Inferior parietal cortex (tissue), 1 donor: ENCODE results near the gene CREB3L2.

Source experiments
- DNase-seq: peaks from one replicate; pipeline ENCODE4 v3.0.0-alpha.2; 2016; ENCODE audit errors: extremely low spot score

The CREB3L2 gene

DNA sequence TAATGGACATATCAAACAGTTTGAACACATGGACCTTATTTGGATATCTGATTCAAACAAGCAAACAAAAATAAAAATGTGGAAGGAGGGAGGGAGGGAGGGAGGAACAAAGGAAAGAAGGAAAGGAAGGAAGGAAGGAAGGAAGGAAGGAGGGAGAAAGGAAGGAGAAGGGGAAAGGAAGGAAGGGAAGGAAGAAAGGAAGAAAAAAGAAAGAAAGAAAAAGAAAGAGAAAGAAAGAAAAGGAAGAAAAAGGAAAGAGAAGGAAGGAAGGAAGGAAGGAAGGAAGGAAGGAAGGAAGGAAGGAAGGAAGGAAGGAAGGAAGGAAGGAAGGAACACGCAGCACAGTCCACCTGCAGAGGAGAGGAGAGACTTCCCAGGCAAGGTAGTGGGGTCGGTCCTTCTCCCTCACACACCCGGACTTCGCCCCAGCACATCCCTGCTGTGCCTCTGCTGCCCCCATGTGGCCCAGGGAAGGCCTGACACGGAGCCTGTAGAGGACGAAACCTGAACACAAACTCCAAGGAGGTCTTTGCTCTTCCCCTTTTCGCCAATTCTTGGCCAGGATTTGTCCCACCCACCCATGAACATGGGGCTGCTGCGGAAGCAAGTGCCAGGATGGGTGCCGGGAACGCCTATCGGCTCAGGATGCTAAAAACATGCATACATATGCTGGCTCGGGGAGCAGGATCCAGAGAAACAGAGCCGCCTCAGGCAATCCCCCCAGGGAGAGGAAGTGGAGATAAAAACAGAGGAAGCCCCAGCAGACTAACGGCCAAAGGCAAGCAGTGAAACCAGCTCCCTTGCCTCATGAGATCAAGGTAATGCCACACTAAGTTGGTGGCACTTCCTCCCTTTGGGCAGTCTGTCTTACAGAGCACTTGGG, 102.8 kb downstream of the CREB3L2 start:
- DNase-seq: peak; percentile 92

DNA sequence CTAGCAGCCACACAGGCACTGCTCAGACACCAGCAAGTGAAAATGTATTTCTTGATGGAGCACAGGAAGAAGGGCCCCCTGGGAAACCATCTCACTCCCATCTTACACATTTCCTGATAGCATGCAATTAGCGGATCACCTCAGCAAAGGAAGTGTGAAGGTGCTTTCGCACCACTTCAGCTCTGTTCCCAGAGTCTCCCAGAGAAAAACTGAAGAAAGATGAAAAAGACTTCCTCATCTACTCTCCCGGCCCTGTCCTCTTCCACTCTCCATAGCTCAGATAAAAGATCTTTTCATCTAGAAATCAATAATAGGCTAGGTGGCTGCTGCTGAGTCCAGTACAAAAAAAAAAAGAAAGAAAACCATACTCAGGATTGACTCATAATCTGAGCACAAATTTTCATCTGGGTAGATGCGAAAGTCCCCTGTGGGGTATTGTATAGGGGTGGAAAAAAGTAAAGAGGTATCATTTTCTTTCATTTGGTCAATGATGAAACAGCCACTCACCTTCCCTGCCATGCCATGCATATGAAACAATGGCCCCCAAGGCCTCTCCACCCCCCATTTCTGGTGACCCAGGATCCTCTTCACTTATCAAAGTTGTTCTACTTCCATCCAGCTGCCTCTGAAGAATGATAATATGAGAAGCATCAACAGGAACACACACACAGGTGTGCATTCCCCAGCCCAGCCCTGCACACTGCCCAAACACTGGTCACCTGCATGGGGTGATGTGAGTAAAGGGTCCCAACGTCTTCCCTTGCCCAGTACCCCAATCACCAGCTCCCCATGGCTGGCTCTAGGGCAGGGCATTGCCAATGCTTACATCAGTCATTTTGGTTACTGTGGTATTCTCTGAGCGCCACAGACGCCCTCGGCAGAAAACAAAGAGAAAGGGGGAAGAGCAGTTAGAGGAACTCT, 106.3 kb downstream of the CREB3L2 start:
- DNase-seq: no peak

DNA sequence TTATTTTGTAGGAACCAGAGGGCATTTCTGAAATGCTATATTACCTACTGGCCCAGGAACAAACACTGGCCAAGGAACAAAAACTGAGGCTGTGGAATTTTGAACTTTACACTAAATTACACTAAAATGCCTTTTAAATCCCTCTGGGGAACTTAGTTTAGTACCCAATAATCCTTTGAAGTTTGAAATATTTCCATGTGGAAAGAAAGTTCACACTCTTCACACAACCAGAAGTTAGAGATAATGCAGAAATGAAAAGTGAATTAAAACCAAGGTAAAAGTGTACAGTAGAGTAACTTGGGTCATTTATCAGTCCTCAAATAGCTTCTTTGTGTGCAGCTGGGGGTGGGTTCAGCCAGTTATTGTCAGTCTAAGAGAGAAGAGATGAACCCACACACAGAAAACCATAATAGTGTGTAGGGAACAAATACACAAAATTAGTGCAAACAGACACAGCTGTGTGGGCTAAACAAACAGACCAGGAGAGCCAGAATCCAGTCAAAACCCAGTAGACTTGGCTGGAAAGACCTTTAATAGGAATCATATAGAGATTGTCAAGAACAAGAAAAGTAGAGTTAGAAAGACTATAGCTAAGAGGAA, 108.6 kb downstream of the CREB3L2 start:
- no peak for DNase-seq

- DNase-seq: no peak
Observed at GRCh38 chr7:137891016-137891655, 110.8 kb downstream of the CREB3L2 start.

GRCh38 chr7:137890449-137890921, 111.4 kb downstream of the CREB3L2 start:
- DNase-seq: no peak

DNA sequence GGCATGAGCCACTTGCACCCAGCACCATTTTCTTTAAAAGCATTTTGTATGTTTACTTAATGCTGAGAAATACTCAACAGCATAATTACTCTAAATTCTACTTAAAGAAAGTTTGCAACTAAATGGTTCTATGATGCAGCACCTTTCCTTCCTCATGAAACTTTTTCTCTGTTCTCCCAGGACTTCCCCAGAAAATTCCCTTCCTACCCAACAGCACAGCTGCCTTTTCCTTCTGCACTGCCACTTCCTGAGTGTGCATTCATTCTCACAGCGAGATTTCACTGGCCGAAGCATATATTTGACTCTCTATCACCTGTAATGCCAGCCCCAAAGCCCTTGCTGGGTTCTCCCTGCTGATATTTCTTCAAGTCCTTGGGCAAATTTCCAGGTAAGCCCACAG, 113.6 kb downstream of the CREB3L2 start:
- DNase-seq: no peak

DNA sequence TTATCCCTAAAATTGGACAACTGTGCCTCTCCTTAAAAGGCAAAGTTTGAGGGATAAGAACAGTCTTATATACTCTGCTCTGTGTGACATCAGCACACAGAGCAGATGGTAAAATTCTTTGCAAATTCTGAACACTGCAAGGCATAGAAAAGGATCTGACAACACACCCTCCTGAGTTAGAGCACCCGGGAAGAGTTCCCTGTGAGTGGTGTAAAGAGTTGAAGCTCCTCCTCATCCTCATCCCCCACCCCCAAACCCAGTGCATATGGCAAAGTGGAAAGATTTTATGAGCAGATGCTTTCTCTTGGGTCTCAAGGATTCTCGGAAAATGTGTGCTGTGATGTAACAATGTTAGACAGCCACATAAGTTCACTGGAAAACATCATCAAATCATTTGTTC, 115.1 kb downstream of the CREB3L2 start:
- DNase-seq: no peak

DNA sequence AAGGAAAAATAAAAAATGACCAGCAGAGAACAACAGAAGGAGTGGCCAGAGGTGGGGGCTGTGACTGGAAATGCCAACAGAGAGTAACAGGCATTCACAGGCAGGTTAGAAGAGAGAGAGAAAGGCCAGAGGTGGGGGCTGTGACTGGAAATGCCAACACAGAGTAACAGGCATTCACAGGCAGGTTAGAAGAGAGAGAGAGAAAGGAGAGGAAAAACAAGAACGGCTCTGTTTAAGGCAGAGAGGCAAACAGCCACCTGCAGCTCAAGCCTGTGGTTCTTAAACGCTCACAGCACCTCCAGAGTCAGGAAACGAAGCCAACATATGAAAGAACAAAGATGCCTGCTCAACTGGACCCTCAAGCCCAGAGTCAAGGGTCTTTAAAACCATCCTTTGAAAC, 115.6 kb downstream of the CREB3L2 start:
- no peak for DNase-seq

GRCh38 chr7:137885678-137886077, 116.2 kb downstream of the CREB3L2 start:
- no peak for DNase-seq

GRCh38 chr7:137882806-137883205, 119.1 kb downstream of the CREB3L2 start:
- no peak for DNase-seq

- peak; percentile 52 for DNase-seq
Observed at GRCh38 chr7:137882261-137882668, 119.6 kb downstream of the CREB3L2 start.

DNA sequence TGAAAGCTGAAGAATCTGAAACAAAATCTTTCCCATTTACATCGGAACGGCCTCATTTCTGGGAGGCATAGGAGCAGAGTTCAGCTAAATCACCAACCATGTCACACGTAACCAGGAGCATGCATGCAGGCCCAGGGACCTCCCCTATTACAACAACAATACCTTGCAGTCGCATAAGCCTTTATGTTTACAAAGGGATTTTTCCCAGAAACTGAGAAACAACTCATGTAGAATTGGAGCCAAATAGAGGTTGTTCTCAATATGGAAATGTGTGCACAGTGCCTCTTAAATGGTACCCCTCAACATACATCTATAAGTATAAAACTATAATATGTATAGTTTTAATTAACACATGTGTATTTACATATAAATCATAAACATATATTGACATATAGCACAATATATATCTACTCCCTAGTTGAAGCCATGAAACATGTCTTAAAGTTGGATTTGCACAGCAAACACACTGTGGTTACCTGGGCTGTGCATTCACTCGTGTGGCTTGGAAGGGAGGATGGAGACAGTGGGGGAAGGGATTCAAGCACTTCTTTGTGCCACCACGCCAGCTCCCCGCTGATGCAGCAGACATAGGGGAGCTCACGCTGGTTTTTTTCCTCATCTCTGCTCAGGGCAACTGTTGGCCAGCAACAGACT, 120.2 kb downstream of the CREB3L2 start:
- no peak for DNase-seq

GRCh38 chr7:137880432-137880831, 121.5 kb downstream of the CREB3L2 start:
- no peak for DNase-seq

GRCh38 chr7:137879357-137880158, 122.3 kb downstream of the CREB3L2 start:
- DNase-seq: no peak

- no peak for DNase-seq
Observed at GRCh38 chr7:137878333-137878961, 123.4 kb downstream of the CREB3L2 start.

- no peak for DNase-seq
Observed at GRCh38 chr7:137877027-137877675, 124.7 kb downstream of the CREB3L2 start.

- DNase-seq: no peak
Observed at GRCh38 chr7:137875746-137876145, 126.1 kb downstream of the CREB3L2 start.

GRCh38 chr7:137873979-137874777, 127.7 kb downstream of the CREB3L2 start:
- DNase-seq: no peak
